Body of pancreas (tissue), 4 donors: ENCODE results near the gene BUB1B.
"Not testable (repeated sequence)": the region's sequence is repeated elsewhere in the genome, so short reads cannot be mapped to it uniquely, and the experiment has no call there.

Source experiments
- CTCF ChIP-seq, 7 experiments: fragments of 450-650 bp in 4 of 7; fragments of 200-600 bp in 3 of 7; sonication (generic) in 3 of 7; IDR thresholded peaks; one replicate each; pipeline ENCODE4 v1.5.1; 2016 to 2019; ENCODE audit warnings: antibody characterized with exemption in 7 of 7
- POLR2A ChIP-seq, 3 donors: fragments of 450-650 bp; IDR thresholded peaks; one replicate each; pipeline ENCODE4 v1.6.1; 2016; ENCODE audit warnings: antibody characterized with exemption in 3 of 3, mild to moderate bottlenecking in 2 of 3

GRCh38 chr15:40167374-40167773, 6.5 kb downstream of the BUB1B start:
- not testable (repeated sequence) for TF ChIP-seq CTCF, POLR2A (IDR thresholded peaks at IDR 0.05)
